DND-41 (cell line): Measurements from ENCODE around the gene LCN1.
"Not testable (repeated sequence)": the region's sequence is repeated elsewhere in the genome, so short reads cannot be mapped to it uniquely, and the experiment has no call there.

Experiments used
- ATAC-seq: fragments of 200-7000 bp; cut with Tn5 transposase; 3 replicates; pipeline ENCODE4 v1.9.1; 2021; ENCODE audit warnings: low read depth; ENCODE audit not compliant: insufficient read depth
- DNase-seq: peaks from one replicate; pipeline ENCODE4 v3.0.0-alpha.2; 2020
- H2AFZ ChIP-seq: 2 replicates; pipeline ENCODE4 v1.6.0; 2012; ENCODE audit warnings: low read depth, low read length
- H3K27ac ChIP-seq: 2 replicates; pipeline ENCODE4 v1.5.1; 2012; ENCODE audit warnings: low read length, inconsistent platforms
- H3K27me3 ChIP-seq: fragments of 200-600 bp; sonication (generic); 2 replicates; pipeline ENCODE4 v1.6.0; 2012; ENCODE audit warnings: low read length, mild to moderate bottlenecking, inconsistent platforms; ENCODE audit not compliant: insufficient read depth, poor library complexity
- H3K36me3 ChIP-seq: 2 replicates; pipeline ENCODE4 v1.5.1; 2012; ENCODE audit warnings: low read length, inconsistent platforms; ENCODE audit not compliant: insufficient read depth
- H3K4me1 ChIP-seq: 2 replicates; pipeline ENCODE4 v1.5.1; 2012; ENCODE audit warnings: mild to moderate bottlenecking, low read length; ENCODE audit not compliant: insufficient read depth
- H3K4me2 ChIP-seq: 2 replicates; pipeline ENCODE4 v1.6.0; 2012; ENCODE audit warnings: mild to moderate bottlenecking, moderate library complexity, low read length, inconsistent platforms; ENCODE audit not compliant: insufficient read depth
- H3K4me3 ChIP-seq, 2 experiments: fragments of 200-600 bp in 1 of 2; shearing (Covaris generic) in 1 of 2; 2 replicates each; pipeline ENCODE4 v1.5.1; 2012 to 2016; ENCODE audit warnings: inconsistent platforms in 2 of 2, low read length in 2 of 2, mild to moderate bottlenecking in 2 of 2, low read depth in 1 of 2, moderate library complexity in 1 of 2
- H3K79me2 ChIP-seq: 2 replicates; pipeline ENCODE4 v1.6.0; 2012; ENCODE audit warnings: low read length, inconsistent platforms; ENCODE audit not compliant: insufficient read depth
- H3K9ac ChIP-seq: 2 replicates; pipeline ENCODE4 v1.6.0; 2012; ENCODE audit warnings: low read depth, mild to moderate bottlenecking, inconsistent platforms, low read length, moderate library complexity
- H3K9me3 ChIP-seq: 2 replicates; pipeline ENCODE4 v1.5.1; 2012; ENCODE audit warnings: low read length, moderate library complexity, mild to moderate bottlenecking, inconsistent platforms; ENCODE audit not compliant: insufficient read depth, severe bottlenecking
- H4K20me1 ChIP-seq: 2 replicates; pipeline ENCODE4 v1.6.0; 2012; ENCODE audit warnings: low read length; ENCODE audit not compliant: insufficient read depth
- CTCF ChIP-seq: IDR thresholded peaks from 2 replicates; pipeline ENCODE4 v1.5.1; 2012; ENCODE audit warnings: borderline replicate concordance, low read length, moderate library complexity, mild to moderate bottlenecking; ENCODE audit not compliant: poor library complexity, severe bottlenecking; ENCODE audit errors: extremely low read depth
- EZH2 ChIP-seq: IDR thresholded peaks from 3 replicates; pipeline ENCODE4 v1.6.1; 2012; ENCODE audit warnings: borderline replicate concordance, low read depth, mild to moderate bottlenecking, moderate library complexity, low read length, inconsistent platforms; ENCODE audit not compliant: severe bottlenecking

LCN1 gene

GRCh38 chr9:135533113-135533512 is 11.9 kb downstream of the LCN1 start:
- Histone ChIP-seq H3K9ac (no peak overlapping the region), H2AFZ (no peak overlapping the region), H3K36me3 (no peaks in the 10 kb centered on the region), H3K4me2 (no peak overlapping the region), H3K4me1 (no peaks in the 10 kb centered on the region), H3K27ac (no peak overlapping the region), H3K27me3 (peaks cover 3% of the 10 kb centered on the region), H4K20me1 (no peaks in the 10 kb centered on the region), H3K4me3 (no peak overlapping the region), H3K9me3 (no peaks in the 10 kb centered on the region), H3K79me2 (no peaks in the 10 kb centered on the region)
- ATAC-seq = no peak
- DNase-seq = no peak
- TF ChIP-seq EZH2 (no peak), CTCF (no peak)

- H3K79me2 ChIP-seq = no peaks in the 10 kb centered on the region
- H3K27me3 ChIP-seq = peaks cover 3% of the 10 kb centered on the region
- no peak overlapping the region for H3K27ac ChIP-seq
- H2AFZ ChIP-seq = no peak overlapping the region
- H3K4me3 ChIP-seq = no peak overlapping the region
- no peaks in the 10 kb centered on the region for H3K36me3 ChIP-seq
- no peak overlapping the region for H3K9ac ChIP-seq
- H3K4me1 ChIP-seq = no peaks in the 10 kb centered on the region
- TF ChIP-seq CTCF (no peak), EZH2 (no peak)
- ATAC-seq (no peak), DNase-seq (no peak)
- H4K20me1 ChIP-seq = no peaks in the 10 kb centered on the region
- H3K4me2 ChIP-seq = no peak overlapping the region
- no peaks in the 10 kb centered on the region for H3K9me3 ChIP-seq
Measured at GRCh38 chr9:135533674-135534073, 12.4 kb downstream of the LCN1 start.

GRCh38 chr9:135534192-135534711 is 13.0 kb downstream of the LCN1 start:
- not testable (repeated sequence) for H3K4me1 ChIP-seq, H3K9me3 ChIP-seq, ATAC-seq, H3K27me3 ChIP-seq, H3K36me3 ChIP-seq, DNase-seq, H4K20me1 ChIP-seq, H3K79me2 ChIP-seq, H3K4me2 ChIP-seq, H3K9ac ChIP-seq, H3K27ac ChIP-seq, H2AFZ ChIP-seq, H3K4me3 ChIP-seq

GRCh38 chr9:135534826-135535225 is 13.6 kb downstream of the LCN1 start:
- not testable (repeated sequence) for H3K27ac ChIP-seq, H3K9me3 ChIP-seq, H3K4me1 ChIP-seq, ATAC-seq, H3K27me3 ChIP-seq, H3K9ac ChIP-seq, H3K36me3 ChIP-seq, H3K79me2 ChIP-seq, H3K4me3 ChIP-seq, H4K20me1 ChIP-seq, H2AFZ ChIP-seq, H3K4me2 ChIP-seq, DNase-seq

- not testable (repeated sequence) for H2AFZ ChIP-seq, H3K4me3 ChIP-seq, H3K9ac ChIP-seq, H3K9me3 ChIP-seq, H3K36me3 ChIP-seq, H3K4me2 ChIP-seq, H3K27me3 ChIP-seq, H4K20me1 ChIP-seq, H3K4me1 ChIP-seq, DNase-seq, H3K79me2 ChIP-seq, H3K27ac ChIP-seq, ATAC-seq
Measured at GRCh38 chr9:135535631-135536030, 14.4 kb downstream of the LCN1 start.
